ENCODE results near the gene SECISBP2L. TPM values are rescaled to one million over a fixed set of nuclear protein-coding genes. Genes with fewer than 3 reads are reported as not detected.

The SECISBP2L gene
- total and polyA plus RNA-seq, 5 donors from 2014 or later = 14.8 to 59.5 (median 21.6) TPM

DNA sequence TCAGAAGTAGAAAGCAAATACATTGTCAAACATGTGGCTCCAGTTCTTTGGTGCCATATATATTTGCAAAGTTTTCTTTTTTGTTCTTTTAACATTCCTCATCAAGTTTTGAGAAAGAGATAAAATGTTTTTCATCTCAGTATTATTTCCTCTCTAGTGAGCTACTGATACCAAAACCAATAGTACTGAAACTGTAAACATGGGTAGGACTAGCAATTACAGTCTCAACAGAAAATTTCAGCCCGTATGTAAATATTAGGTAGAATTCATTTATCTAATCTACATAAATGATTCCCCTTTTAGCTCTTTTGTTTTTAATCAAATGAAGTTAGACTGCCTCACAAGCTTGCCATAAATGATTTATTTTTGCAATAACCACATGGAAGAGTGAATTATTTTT is 21.4 kb downstream of the SECISBP2L start:
- Histone ChIP-seq H3K4me1 (ENCODE audit: control insufficient read depth, insufficient read depth, low read length, poor library complexity, severe bottlenecking) (peaks cover 8% of the 10 kb centered on the region), H3K9me3 (ENCODE audit: control insufficient read depth in 2 of 2, low read length in 2 of 2) (no peaks in the 10 kb centered on the region), H3K27ac (ENCODE audit: insufficient read depth, low read length, poor library complexity, severe bottlenecking) (peak overlapping the region; percentile 14), H3K36me3 (ENCODE audit: control insufficient read depth, insufficient read depth, low read length) (peaks cover 35% of the 10 kb centered on the region), H3K4me3 (ENCODE audit: low read depth, low read length) (no peak overlapping the region), H3K27me3 (ENCODE audit: control insufficient read depth, insufficient read depth, low read length) (no peaks in the 10 kb centered on the region)
- H3K27me3 Mint-ChIP-seq = no peaks in the 10 kb centered on the region
- ATAC-seq (ENCODE audit: low read depth in 2 of 2) (no peak), DNase-seq (peak in 1 of 3 donors; percentile 24)
- H3K4me1 Mint-ChIP-seq = peaks cover 9 to 33% (median 15%) of the 10 kb centered on the region in 4 donors
- H3K36me3 Mint-ChIP-seq = peaks cover 34% of the 10 kb centered on the region
- H3K4me3 Mint-ChIP-seq = no peak overlapping the region
- peak overlapping the region in 1 of 3 donors; percentile 60 for H3K27ac Mint-ChIP-seq
- H3K9me3 Mint-ChIP-seq = no peaks in the 10 kb centered on the region

DNA sequence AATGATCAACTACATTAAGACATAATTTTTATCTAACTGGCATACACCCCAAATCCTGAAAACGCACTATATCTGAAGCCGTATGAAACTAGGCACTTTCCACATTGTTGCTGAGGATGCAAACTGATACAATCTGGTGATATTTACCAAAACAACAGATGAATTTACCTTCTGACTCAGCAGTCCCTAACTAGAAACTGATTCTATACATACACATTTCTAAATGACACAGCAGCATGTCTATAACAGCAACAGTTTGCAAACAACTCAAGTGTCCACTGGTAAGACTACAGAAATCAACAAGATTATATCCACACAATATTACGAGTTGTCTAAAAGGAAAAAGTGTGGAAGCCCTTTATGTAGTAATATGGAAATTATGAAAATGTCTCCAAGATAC is 22.9 kb downstream of the SECISBP2L start:
- Histone ChIP-seq H3K36me3 (ENCODE audit: control insufficient read depth, insufficient read depth, low read length) (peaks cover 30% of the 10 kb centered on the region), H3K9me3 (ENCODE audit: control insufficient read depth in 2 of 2, low read length in 2 of 2) (no peaks in the 10 kb centered on the region), H3K4me3 (ENCODE audit: low read depth, low read length) (no peak overlapping the region), H3K4me1 (ENCODE audit: control insufficient read depth, insufficient read depth, low read length, poor library complexity, severe bottlenecking) (peaks cover 8% of the 10 kb centered on the region), H3K27ac (ENCODE audit: insufficient read depth, low read length, poor library complexity, severe bottlenecking) (no peak overlapping the region), H3K27me3 (ENCODE audit: control insufficient read depth, insufficient read depth, low read length) (no peaks in the 10 kb centered on the region)
- peaks cover 33% of the 10 kb centered on the region for H3K36me3 Mint-ChIP-seq
- DNase-seq (peak in 1 of 3 donors; percentile 28), ATAC-seq (ENCODE audit: low read depth in 2 of 2) (no peak)
- H3K4me1 Mint-ChIP-seq = peaks cover 14 to 36% (median 15%) of the 10 kb centered on the region in 4 donors
- no peak overlapping the region for H3K4me3 Mint-ChIP-seq
- no peaks in the 10 kb centered on the region for H3K9me3 Mint-ChIP-seq
- H3K27me3 Mint-ChIP-seq = no peaks in the 10 kb centered on the region
- no peak overlapping the region for H3K27ac Mint-ChIP-seq

DNA sequence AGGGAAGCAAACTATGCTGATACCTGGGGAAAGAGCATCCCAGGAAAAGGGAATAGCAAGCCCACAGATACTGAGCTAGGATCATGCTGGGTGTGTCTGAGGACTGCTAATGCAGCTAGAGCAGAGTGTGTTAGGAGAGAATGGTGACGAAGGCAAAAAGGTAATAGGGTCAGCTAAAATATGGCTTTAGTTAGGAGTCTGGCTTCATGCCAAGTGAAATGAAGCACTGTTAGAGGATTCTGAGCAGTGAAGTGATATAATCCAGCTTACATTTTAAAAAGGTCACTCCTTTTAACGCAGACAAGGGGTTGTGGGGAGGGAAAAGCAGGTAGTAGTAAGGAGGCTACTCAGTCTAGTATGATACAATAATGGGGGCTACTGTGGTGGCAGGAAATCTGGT is 30.4 kb downstream of the SECISBP2L start:
- Mint-ChIP-seq H3K27me3 (no peaks in the 10 kb centered on the region), H3K4me1 (peaks cover 0 to 15% (median 5%) of the 10 kb centered on the region in 4 donors), H3K27ac (no peak overlapping the region), H3K4me3 (no peak overlapping the region), H3K36me3 (peaks cover 54% of the 10 kb centered on the region), H3K9me3 (no peaks in the 10 kb centered on the region)
- H3K4me1 ChIP-seq (ENCODE audit: control insufficient read depth, insufficient read depth, low read length, poor library complexity, severe bottlenecking) = no peaks in the 10 kb centered on the region
- no peaks in the 10 kb centered on the region for H3K27me3 ChIP-seq (ENCODE audit: control insufficient read depth, insufficient read depth, low read length)
- peaks cover 69% of the 10 kb centered on the region for H3K36me3 ChIP-seq (ENCODE audit: control insufficient read depth, insufficient read depth, low read length)
- DNase-seq (no peak), ATAC-seq (ENCODE audit: low read depth in 2 of 2) (no peak)
- H3K27ac ChIP-seq (ENCODE audit: insufficient read depth, low read length, poor library complexity, severe bottlenecking) = no peak overlapping the region
- no peak overlapping the region for H3K4me3 ChIP-seq (ENCODE audit: low read depth, low read length)
- no peaks in the 10 kb centered on the region for H3K9me3 ChIP-seq (ENCODE audit: control insufficient read depth in 2 of 2, low read length in 2 of 2)

DNA sequence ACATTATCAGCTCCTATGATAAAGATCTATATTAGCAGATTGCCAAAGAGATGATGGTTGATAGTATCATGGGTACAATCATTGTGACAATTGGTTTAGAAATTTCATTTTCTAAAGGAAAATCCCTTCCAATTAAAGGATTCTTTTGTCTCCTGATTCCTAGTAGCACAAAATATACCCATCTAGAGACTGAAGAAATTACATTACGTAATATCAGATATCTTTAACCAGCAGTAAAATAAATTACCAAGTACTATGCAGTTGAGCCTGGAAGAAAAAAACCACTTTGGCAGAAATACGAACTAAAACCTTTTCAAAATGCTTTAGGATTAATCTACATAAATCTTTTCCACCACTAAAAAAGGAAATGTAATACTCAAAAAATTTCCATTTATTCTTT is 46.9 kb downstream of the SECISBP2L start:
- H3K4me1 Mint-ChIP-seq = peaks cover 0 to 9% (median 3%) of the 10 kb centered on the region in 4 donors
- H3K27me3 Mint-ChIP-seq = no peaks in the 10 kb centered on the region
- peaks cover 52% of the 10 kb centered on the region for H3K36me3 Mint-ChIP-seq
- Histone ChIP-seq H3K27me3 (ENCODE audit: control insufficient read depth, insufficient read depth, low read length) (no peaks in the 10 kb centered on the region), H3K9me3 (ENCODE audit: control insufficient read depth in 2 of 2, low read length in 2 of 2) (no peaks in the 10 kb centered on the region), H3K4me3 (ENCODE audit: low read depth, low read length) (no peak overlapping the region), H3K36me3 (ENCODE audit: control insufficient read depth, insufficient read depth, low read length) (peaks cover 58% of the 10 kb centered on the region), H3K27ac (ENCODE audit: insufficient read depth, low read length, poor library complexity, severe bottlenecking) (no peak overlapping the region), H3K4me1 (ENCODE audit: control insufficient read depth, insufficient read depth, low read length, poor library complexity, severe bottlenecking) (no peaks in the 10 kb centered on the region)
- DNase-seq = no peak
- no peak for ATAC-seq (ENCODE audit: low read depth in 2 of 2)
- no peak overlapping the region for H3K4me3 Mint-ChIP-seq
- peaks cover 0 to 8% (median 1%) of the 10 kb centered on the region in 7 donors for H3K9me3 Mint-ChIP-seq
- no peak overlapping the region for H3K27ac Mint-ChIP-seq

DNA sequence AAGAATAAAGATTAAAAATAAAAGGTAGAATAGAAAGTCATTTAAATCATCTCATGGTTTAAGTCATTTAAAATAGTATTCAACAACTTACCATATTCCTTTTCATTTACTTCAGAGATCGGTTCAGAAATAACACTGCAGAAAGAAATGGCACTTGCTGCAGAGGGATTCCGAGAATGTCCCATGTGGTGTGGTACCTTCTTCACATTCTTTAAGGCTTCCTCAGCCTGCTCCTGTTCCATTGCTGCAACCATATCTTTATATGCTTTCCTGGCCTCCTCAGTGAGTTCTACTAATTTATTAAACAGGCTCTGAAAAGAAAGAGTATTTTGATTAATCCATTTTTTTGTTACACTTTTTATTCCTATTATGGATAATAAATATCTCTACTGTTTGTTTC is 50.0 kb downstream of the SECISBP2L start:
- Mint-ChIP-seq H3K4me1 (peaks cover 0 to 9% (median 3%) of the 10 kb centered on the region in 4 donors), H3K4me3 (no peak overlapping the region), H3K27me3 (no peaks in the 10 kb centered on the region), H3K9me3 (no peaks in the 10 kb centered on the region), H3K27ac (no peak overlapping the region), H3K36me3 (peaks cover 56% of the 10 kb centered on the region)
- no peak for ATAC-seq (ENCODE audit: low read depth in 2 of 2)
- H3K4me3 ChIP-seq (ENCODE audit: low read depth, low read length) = no peak overlapping the region
- H3K4me1 ChIP-seq (ENCODE audit: control insufficient read depth, insufficient read depth, low read length, poor library complexity, severe bottlenecking) = no peaks in the 10 kb centered on the region
- no peak overlapping the region for H3K27ac ChIP-seq (ENCODE audit: insufficient read depth, low read length, poor library complexity, severe bottlenecking)
- no peaks in the 10 kb centered on the region for H3K9me3 ChIP-seq (ENCODE audit: control insufficient read depth in 2 of 2, low read length in 2 of 2)
- H3K27me3 ChIP-seq (ENCODE audit: control insufficient read depth, insufficient read depth, low read length) = no peaks in the 10 kb centered on the region
- no peak for DNase-seq
- peaks cover 78% of the 10 kb centered on the region for H3K36me3 ChIP-seq (ENCODE audit: control insufficient read depth, insufficient read depth, low read length)

DNA sequence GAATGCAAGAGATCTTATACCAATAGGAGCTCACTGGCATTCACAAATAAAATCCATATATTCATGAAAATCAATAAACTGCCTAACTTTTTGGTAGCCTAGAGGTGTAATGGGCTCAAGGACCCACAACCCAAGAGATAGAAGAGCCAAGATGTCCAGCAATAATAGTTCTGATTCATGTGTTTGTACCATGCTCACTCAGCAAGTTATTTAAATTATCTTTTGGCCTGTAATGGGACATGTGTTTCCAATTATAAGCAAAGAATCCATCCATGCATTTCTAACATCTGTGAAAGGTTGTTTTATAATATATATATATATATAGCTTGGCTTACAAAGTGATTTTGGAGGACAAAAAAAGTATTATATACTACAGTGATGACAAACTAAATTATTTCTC is 52.9 kb downstream of the SECISBP2L start:
- Histone ChIP-seq H3K27me3 (ENCODE audit: control insufficient read depth, insufficient read depth, low read length) (no peaks in the 10 kb centered on the region), H3K4me3 (ENCODE audit: low read depth, low read length) (no peak overlapping the region), H3K9me3 (ENCODE audit: control insufficient read depth in 2 of 2, low read length in 2 of 2) (no peaks in the 10 kb centered on the region), H3K27ac (ENCODE audit: insufficient read depth, low read length, poor library complexity, severe bottlenecking) (no peak overlapping the region), H3K36me3 (ENCODE audit: control insufficient read depth, insufficient read depth, low read length) (peaks cover 64% of the 10 kb centered on the region), H3K4me1 (ENCODE audit: control insufficient read depth, insufficient read depth, low read length, poor library complexity, severe bottlenecking) (no peaks in the 10 kb centered on the region)
- Mint-ChIP-seq H3K36me3 (peaks cover 48% of the 10 kb centered on the region), H3K27ac (no peak overlapping the region), H3K27me3 (no peaks in the 10 kb centered on the region), H3K4me1 (peaks cover 0 to 9% (median 6%) of the 10 kb centered on the region in 4 donors), H3K4me3 (no peak overlapping the region), H3K9me3 (no peaks in the 10 kb centered on the region)
- DNase-seq (no peak), ATAC-seq (ENCODE audit: low read depth in 2 of 2) (no peak)

DNA sequence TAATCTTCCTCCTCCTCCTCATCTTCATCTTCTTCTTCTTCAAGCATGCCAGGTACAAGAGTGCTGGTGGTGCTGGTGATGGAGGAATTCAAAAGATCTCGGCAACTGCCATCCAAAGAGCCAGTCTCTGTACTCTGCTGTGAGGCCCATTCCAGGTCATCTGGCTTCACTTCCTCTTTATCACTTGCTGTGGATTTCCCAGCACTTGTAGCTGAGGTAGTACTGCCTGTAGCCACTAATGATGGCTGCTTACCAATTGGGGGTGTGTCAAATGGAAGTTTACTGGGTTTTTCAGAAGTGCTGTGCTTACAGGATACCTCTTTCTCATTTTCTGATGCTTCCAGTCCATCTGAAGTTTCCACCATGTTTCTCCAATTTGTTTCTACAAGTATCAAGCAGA is 53.7 kb downstream of the SECISBP2L start:
- Mint-ChIP-seq H3K27ac (no peak overlapping the region), H3K36me3 (peaks cover 47% of the 10 kb centered on the region), H3K4me1 (peaks cover 0 to 9% (median 6%) of the 10 kb centered on the region in 4 donors), H3K9me3 (no peaks in the 10 kb centered on the region), H3K4me3 (no peak overlapping the region), H3K27me3 (no peaks in the 10 kb centered on the region)
- Histone ChIP-seq H3K36me3 (ENCODE audit: control insufficient read depth, insufficient read depth, low read length) (peaks cover 59% of the 10 kb centered on the region), H3K4me3 (ENCODE audit: low read depth, low read length) (no peak overlapping the region), H3K4me1 (ENCODE audit: control insufficient read depth, insufficient read depth, low read length, poor library complexity, severe bottlenecking) (no peaks in the 10 kb centered on the region), H3K27me3 (ENCODE audit: control insufficient read depth, insufficient read depth, low read length) (no peaks in the 10 kb centered on the region), H3K9me3 (ENCODE audit: control insufficient read depth in 2 of 2, low read length in 2 of 2) (no peaks in the 10 kb centered on the region), H3K27ac (ENCODE audit: insufficient read depth, low read length, poor library complexity, severe bottlenecking) (no peak overlapping the region)
- DNase-seq = no peak
- no peak for ATAC-seq (ENCODE audit: low read depth in 2 of 2)

DNA sequence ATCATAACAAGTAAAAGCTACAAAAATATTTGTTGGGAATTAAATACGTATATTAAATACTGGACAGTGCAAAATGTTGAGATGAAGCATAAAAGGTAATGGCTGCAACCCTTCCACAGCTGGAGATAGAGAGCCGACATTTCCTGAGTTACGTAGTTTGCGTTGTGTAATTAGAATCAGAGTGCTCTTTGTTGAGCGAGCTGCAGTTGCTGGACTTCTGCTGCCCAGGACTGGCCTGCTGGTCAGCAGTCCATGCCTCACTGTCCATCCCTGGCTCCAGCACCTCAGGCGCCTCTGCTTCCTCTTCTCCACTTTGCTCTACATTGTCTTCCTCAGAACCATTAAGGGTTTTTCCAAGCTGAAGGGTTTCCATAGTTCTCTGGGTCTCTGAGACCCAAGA is 54.1 kb downstream of the SECISBP2L start:
- H3K4me1 Mint-ChIP-seq = peaks cover 0 to 8% (median 5%) of the 10 kb centered on the region in 4 donors
- H3K27ac Mint-ChIP-seq = no peak overlapping the region
- DNase-seq = no peak
- no peaks in the 10 kb centered on the region for H3K4me1 ChIP-seq (ENCODE audit: control insufficient read depth, insufficient read depth, low read length, poor library complexity, severe bottlenecking)
- H3K4me3 ChIP-seq (ENCODE audit: low read depth, low read length) = no peak overlapping the region
- peaks cover 43% of the 10 kb centered on the region for H3K36me3 Mint-ChIP-seq
- no peak overlapping the region for H3K27ac ChIP-seq (ENCODE audit: insufficient read depth, low read length, poor library complexity, severe bottlenecking)
- no peaks in the 10 kb centered on the region for H3K27me3 Mint-ChIP-seq
- H3K36me3 ChIP-seq (ENCODE audit: control insufficient read depth, insufficient read depth, low read length) = peaks cover 56% of the 10 kb centered on the region
- ATAC-seq (ENCODE audit: low read depth in 2 of 2) = no peak
- no peak overlapping the region for H3K4me3 Mint-ChIP-seq
- H3K9me3 Mint-ChIP-seq = no peaks in the 10 kb centered on the region
- H3K9me3 ChIP-seq (ENCODE audit: control insufficient read depth in 2 of 2, low read length in 2 of 2) = no peaks in the 10 kb centered on the region
- no peaks in the 10 kb centered on the region for H3K27me3 ChIP-seq (ENCODE audit: control insufficient read depth, insufficient read depth, low read length)

Data from CD4-positive, CD25-positive, alpha-beta regulatory T cell (primary cell).